Inflammatory macrophage (primary cell): Measurements from ENCODE around the gene LGALS4.
"Not testable (repeated sequence)": the region's sequence is repeated elsewhere in the genome, so short reads cannot be mapped to it uniquely, and the experiment has no call there.

Experiments used
- DNase-seq, 2 donors: peaks; one replicate each; pipeline ENCODE4 v3.0.0-alpha.2; 2020 to 2022

The LGALS4 gene

DNA sequence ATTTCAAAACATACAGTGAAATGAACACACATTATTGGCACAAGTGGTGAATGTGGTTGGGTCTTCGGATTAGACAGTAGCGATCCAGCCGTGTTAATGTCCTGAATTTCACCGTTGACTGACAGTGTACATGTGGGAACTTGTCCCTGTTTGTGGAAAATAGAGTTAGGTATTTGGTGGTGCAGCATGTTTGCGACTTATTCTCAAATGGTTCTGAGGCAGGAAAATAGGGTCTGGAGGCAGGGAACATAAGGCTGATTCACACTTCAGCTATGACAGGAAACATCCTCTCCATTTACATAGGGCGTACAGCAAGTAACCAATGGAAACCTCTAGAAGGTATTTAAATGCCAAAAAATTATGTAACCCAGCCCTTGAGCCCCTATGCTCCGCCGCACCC is 19.6 kb downstream of the LGALS4 start:
- no peak for DNase-seq

DNA sequence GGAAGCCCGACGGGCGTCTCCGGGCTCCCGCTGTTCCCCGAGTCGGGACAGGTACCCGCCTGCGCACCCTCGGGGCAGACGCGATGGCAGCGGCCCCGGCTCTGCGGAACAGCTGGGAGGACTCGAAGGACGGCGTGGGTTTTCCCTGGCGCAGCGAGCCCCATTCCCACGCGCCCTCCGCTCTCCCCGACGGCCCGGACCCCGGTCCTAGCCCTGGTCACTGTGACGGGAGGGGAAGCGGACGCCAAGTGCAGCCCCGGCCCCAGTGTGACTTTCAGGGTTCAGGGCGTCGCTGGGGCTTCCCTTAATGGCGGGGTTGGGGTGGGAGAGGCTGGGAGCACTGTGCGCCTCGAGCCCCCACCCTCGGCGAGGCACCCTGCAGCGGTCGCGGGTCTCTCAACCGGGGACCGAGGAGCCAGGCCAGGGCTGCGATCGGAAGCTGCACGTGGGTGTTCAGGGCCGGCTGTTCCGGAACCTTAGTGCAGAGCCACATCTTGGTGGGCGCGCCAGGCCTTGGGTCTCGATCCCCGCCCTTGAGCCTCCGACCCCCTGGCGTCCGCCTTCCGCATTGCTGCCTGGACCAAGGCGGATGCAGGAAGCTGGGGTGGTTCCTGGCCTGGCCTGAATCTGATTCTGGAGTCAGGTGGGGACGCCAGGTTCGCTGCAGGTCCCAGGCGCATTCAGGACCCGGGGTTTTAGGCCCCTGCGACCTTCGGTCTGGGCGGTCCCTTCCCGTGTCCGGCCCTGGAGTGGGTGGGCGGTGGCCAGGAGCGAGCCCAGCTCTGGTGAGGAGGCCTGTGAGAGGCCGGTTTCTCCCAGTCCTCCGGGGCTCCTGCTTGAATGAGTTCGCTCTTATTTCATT is 20.3 kb downstream of the LGALS4 start:
- DNase-seq: peak; percentile 29 to 42

DNA sequence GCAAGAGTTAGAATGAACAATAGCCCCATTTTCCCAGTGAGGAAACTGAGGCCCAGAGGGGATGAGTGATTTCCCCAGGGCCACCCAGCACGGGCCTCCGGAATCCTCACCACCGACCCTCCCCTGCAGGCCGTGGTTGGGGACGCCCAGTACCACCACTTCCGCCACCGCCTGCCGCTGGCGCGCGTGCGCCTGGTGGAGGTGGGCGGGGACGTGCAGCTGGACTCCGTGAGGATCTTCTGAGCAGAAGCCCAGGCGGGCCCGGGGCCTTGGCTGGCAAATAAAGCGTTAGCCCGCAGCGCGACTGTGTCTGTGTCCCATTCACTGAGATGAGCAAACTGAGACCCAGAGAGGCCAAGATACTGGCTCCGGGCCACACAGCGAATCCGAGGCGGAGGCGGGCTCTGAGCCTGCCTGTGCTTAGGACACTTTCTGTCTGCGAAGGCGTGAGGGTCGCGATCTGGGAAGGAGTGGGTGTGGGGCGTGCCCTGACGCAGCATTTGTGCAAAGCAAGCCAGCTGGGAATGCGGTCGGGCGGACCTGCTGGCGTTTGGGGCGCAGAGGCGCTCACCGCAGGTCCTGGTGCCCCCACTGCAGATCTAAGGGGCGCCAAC is 21.2 kb downstream of the LGALS4 start:
- DNase-seq: not testable (repeated sequence)

DNA sequence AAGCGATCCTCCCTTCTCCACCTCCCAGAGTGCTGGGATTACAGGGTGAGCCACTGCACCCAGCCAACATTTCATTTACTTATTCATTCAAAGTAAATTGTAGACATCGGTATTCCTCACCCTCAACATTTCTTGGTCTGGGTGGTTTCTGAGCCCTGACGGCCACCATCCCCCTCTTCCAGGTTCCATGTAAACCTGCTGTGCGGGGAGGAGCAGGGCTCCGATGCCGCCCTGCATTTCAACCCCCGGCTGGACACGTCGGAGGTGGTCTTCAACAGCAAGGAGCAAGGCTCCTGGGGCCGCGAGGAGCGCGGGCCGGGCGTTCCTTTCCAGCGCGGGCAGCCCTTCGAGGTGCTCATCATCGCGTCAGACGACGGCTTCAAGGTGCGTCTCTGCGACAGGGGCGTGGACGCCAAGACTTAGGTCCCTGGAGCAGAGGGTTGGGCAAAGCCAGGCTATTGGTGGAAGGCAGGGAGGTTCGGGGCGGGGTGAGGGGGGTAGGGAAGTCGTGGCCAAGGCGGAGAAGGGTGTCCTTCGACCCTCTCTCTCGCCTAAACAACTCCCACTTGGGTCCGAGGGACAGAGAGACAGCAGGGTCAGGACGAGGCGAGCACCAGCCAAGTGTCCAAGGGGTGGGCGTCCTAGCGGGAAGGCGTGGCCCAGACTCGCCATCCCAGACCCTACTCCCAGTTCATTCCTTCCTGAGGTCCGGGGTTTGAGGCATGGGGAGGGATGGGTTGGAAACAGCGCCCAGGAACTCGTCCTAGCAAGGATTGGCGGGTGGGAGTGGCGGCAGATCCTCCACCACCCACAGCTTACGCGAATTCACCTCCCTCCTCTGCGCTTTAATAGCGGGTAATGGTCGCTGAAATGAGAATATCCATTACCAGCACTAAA is 22.0 kb downstream of the LGALS4 start:
- DNase-seq: not testable (repeated sequence)

DNA sequence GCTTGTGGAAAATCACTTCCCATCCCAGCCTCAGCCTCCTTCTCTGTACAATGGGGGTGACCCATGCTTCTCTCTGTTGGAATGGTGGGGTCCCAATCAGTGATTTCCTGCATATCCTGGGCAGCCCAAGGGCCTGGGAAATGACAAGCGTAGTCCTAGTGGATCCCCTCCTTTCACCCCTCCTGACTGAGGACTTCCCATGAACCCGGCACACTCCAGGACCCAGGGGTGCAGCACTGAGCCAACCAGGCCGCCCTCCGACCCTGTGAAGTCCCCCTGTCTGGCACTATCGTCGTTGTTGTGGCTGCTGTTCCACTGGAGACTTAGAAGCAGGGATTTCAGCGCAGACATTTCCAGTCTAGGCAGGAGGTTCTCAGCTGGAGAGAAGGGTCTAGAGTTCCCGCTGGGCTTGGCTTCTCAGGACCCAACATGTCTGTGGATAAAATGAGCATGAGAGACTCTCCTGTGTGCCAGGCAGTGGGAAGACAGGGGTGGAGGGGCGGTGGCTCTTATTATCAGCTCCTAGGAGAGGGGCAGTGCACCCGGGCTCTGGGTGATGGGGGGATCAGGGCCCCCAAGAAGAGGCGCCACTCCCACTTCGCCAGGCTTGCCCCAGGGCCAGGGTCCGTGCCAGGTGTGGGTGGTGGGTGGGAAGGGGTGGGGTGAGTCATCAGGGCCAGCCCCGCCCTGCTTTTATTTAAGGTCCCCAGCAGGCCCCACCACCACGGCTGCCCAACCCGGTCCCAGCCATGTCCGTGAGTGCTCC is 24.1 kb downstream of the LGALS4 start, which contains the start of gene LGALS7B:
LGALS7B (plus strand) TSS at position 723 of the 766 bp plus-strand sequence; CDS start at position 750, 27 bp downstream.
- DNase-seq: no peak

DNA sequence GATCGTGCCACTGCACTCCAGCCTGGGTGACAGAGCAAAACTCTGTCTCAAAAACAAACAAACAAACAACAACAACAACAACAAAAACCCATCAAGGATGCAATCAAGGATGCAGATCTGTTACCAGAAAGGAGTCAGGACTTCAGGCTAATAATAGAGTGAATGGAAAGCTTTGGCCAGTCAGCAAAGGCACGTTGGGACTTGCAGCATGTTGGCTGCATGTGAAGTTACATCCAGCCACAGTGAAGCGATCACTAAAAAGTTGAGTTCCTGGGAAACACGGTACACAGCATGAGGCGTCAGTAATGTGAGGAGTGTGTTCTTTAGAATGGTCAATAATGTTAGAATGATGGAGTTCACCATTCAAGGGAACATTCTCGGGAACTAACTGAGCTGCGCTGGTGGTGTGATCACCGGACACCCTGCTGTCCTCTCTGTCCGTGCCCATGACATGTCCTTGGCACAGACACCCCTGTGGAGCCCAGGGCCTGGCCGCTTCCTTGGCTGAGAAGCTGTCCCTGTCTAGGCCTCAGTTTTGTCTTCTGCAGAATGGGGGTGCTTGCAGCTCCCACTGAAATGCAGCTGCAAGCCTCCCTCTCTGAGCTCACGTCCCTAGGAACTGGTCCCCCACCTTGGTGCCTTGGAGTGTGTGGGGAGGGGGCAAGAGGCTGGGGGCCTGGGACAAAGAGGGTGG is 26.0 kb downstream of the LGALS4 start:
- no peak for DNase-seq

DNA sequence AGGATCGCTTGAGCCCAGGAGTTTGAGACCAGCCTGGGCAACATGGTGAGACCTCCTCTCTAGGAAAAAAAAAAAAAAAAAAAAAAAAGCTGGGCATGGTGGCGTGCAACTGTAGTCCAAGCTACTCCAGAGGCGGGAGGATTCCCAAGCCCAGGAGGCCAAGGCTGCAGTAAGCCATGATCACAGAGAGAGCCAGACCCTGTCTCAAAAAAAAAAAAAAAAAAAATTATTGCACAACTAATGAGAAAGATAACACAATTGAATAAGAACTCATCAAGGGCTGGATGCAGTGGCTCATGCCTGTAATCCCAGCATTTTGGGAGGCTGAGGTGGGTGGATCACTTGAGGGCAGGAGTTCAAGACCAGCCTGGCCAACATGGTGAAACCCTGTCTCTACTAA is 26.7 kb downstream of the LGALS4 start:
- DNase-seq: not testable (repeated sequence)

DNA sequence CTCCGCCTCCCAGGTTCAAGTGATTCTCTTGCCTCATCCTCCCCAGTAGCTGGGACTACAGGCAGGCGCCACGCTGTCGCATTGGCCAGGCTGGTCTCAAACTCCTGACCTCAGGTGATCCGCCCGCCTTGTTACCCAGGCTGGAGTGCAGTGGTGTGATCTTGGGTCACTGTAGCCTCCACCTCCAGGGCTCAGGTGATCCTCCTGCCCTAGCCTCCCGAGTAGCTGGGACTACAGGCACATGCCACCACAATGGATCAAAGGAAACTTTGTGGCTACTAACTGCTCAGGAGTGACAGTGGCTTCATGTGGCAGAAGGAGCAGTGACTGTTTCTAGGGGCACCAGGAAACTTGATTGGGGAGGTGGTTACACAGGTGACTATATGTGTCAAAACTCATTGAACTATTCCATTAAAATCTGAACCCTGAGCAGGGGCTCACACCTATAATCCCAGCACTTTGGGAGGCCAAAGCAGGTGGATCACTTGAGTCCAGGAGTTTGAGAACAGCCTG is 27.5 kb downstream of the LGALS4 start:
- no peak for DNase-seq

DNA sequence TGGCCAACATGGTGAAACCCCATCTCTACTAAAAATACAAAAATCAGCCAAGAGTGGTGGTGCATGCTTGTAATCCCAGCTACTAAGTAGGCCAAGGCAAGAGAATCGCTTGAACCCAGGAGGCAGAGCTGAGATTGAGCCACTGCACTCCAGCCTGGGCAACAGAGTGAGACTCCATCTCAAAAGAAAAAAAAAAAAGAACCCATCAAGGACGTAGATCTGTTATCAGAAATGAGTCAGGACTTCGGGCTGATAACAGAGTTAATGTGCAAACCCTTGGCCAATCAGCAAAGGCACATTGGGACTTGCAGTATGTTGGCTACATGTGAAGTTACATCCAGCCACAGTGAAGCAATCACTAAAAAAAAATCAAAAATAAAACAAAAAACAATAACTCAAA is 28.5 kb downstream of the LGALS4 start:
- DNase-seq: no peak

DNA sequence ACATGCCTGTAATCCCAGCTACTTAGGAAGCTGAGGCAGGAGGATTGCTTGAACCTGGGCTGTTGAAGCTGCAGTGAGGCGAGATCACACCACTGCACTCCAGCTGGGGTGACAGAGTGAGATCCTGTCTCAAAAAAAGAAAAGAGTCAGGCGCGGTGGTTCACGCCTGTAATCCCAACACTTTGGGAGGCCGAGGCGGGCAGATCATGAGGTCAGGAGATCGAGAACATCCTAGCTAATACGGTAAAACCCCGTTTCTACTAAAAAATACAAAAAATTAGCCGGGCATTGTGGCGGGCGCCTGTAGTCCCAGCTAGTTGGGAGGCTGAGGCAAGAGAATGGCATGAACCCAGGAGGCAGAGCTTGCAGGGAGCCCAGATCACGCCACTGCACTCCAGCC is 30.5 kb downstream of the LGALS4 start:
- DNase-seq: not testable (repeated sequence)

DNA sequence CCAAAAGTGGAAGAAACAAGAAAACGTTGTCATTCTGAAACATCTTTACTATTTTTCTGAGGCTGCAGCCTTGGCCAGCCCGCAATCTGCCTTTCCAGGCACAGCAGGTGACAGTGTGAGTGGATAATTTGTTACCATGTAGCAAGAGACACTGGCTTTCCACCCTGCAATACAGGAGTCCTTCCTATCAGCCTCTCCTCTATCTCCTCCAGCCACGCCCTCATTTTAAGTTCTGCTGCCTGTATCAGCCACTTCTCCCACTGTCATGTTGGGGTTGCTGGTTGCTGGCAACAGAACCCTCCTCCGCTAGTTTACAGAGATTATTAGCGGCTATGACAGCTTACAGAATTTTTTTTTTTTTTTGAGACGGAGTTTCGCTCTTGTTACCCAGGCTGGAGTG is 31.7 kb downstream of the LGALS4 start:
- DNase-seq: no peak

DNA sequence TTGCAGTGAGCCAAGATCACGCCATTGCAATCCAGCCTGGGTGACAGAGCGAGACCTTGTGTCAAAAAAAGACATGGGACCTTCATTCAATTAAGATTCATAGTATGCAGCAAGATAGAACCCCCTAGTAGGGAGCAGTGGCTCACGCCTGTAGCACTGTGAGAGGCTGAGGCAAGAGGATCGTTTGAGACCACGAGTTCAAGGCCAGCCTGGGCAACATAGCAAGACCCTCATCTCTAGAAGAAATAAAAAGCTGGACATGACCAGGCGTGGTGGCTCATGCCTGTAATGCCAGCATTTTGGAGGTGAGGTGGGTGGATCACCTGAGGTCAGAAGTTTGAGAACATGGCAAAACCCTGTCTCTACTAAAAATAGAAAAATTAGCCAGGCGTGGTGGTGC is 32.3 kb downstream of the LGALS4 start:
- no peak for DNase-seq

DNA sequence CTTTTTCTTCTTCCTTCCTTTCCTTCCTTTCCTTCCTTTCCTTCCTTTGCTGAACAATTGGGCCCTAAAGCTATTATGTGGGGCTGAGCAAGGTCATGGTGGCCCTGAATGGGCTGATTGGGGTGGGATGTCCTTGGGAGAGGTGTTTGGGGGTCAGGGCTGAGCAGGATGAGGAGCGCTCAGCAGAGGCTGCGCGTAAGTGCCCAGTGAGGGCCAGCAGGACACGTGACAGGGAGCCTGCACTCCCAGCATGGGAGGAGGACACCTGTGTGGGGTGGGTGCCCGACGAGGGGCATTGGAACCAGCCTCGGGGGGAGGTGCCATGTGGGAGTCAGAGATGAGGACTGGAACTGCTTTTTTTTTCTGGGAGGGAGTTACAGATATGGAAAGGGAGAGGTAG is 34.0 kb downstream of the LGALS4 start:
- DNase-seq: no peak

DNA sequence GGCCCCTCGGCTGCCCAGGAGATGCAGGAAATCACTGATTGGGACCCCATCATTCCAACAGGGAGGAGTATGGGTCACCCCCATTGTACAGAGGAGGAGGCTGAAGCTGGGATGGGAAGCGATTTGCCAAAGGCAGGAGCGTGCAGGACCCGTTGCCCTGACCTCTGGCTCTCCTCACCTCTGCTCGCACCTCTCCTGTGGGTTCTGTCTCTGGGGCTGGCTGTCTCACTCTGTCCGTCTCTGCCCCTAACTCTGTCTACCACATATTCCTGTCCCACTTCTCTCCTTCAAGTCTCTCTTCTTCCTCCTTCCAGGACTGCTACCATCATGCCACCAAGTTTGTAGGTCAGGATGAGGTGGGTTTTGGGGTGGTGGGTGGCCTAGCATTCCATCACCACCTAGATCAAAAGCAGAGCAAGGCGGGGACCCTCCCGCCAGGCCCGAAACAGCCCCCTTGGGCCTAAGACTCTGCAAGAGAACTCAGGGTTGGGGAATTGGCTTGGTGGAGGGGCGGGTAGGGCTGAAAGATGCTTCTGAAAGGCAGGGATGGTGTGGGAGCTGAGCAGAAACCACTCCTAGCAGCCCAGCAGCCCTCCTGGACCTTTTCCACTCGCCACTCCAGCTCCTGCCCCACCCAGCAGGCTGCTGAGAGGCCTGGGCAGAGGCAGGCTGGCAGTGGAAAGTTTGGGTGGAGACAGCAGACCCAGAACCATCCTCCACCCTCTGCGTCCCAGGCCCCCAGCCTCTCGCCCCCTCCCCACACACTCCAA is 38.4 kb downstream of the LGALS4 start:
- DNase-seq: no peak

DNA sequence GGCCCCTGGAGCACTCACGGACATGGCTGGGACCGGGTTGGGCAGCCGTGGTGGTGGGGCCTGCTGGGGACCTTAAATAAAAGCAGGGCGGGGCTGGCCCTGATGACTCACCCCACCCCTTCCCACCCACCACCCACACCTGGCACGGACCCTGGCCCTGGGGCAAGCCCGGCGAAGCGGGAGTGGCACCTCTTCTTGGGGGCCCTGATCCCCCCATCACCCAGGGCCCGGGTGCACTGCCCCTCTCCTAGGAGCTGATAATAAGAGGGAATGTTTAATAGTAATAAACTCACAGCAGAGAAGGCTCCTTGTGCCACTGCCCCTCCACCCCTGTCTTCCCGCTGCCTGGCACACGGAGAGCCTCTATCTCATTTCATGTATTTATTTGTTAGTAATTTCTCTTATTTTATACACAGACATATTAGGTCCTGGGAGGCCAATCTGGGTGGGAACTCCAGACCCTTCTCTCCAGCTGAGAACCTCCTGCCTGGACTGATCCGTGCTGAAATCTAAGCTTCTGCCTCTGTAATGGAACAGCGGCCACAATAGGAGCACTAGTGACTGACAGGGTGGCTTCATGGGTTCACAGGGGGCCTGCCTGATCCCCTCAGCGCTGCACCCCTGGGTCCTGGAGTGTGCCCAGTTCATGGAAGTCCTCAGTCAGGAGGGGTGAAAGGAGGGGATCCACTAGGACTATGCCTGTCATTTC is 39.1 kb downstream of the LGALS4 start, which contains the start of gene LGALS7:
LGALS7 (minus strand) TSS at position 49 of the 709 bp plus-strand sequence; CDS start at position 24, 25 bp downstream.
- DNase-seq: no peak

DNA sequence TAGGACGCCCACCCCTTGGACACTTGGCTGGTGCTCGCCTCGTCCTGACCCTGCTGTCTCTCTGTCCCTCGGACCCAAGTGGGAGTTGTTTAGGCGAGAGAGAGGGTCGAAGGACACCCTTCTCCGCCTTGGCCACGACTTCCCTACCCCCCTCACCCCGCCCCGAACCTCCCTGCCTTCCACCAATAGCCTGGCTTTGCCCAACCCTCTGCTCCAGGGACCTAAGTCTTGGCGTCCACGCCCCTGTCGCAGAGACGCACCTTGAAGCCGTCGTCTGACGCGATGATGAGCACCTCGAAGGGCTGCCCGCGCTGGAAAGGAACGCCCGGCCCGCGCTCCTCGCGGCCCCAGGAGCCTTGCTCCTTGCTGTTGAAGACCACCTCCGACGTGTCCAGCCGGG is 41.2 kb downstream of the LGALS4 start:
- DNase-seq: not testable (repeated sequence)

DNA sequence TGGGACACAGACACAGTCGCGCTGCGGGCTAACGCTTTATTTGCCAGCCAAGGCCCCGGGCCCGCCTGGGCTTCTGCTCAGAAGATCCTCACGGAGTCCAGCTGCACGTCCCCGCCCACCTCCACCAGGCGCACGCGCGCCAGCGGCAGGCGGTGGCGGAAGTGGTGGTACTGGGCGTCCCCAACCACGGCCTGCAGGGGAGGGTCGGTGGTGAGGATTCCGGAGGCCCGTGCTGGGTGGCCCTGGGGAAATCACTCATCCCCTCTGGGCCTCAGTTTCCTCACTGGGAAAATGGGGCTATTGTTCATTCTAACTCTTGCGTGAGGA is 41.8 kb downstream of the LGALS4 start:
- not testable (repeated sequence) for DNase-seq

DNA sequence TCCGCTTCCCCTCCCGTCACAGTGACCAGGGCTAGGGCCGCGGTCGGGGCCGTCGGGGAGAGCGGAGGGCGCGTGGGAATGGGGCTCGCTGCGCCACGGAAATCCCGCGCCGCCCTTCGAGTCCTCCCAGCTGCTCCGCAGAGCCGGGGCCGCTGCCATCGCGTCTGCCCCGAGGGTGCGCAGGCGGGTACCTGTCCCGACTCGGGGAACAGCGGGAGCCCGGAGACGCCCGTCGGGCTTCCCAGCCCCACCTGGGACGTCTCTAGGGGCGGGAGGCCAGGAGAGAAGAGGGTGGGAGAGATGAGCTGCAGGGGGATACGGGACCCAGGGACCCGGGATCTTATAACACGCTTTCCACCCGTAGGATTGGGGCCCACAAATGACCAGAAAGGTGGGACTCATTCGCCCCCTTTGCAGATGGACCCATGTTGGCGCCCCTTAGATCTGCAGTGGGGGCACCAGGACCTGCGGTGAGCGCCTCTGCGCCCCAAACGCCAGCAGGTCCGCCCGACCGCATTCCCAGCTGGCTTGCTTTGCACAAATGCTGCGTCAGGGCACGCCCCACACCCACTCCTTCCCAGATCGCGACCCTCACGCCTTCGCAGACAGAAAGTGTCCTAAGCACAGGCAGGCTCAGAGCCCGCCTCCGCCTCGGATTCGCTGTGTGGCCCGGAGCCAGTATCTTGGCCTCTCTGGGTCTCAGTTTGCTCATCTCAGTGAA is 42.4 kb downstream of the LGALS4 start:
- not testable (repeated sequence) for DNase-seq

DNA sequence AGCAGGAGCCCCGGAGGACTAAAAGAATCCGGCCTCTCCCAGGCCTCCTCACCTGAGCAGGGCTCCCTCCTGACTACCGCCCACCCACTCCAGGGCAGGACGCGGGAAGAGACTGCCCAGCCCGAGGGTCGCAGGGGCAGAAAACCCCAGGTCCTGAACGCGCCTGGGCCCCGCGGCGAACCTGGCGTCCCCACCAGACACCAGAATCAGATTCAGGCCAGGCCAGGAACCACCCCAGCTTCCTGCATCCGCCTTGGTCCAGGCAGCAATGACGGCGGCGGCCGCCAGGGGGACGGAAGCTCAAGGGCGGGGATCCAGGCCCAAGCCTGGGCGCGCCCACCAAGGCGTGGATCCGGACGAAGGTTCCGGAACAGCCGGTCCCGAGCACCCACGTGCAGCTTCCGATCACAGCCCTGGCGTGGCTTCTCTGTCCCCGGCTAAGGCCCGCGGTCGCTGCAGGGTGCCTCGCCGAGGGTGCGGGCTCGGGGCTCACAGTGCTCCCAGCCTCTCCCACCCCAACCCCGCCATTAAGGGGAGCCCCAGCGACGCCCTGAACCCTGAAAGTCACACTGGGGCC is 43.0 kb downstream of the LGALS4 start:
- peak; percentile 91 for DNase-seq
